ENCODE results near the gene BGLAP. TPM values are rescaled to one million over a fixed set of nuclear protein-coding genes. Genes with fewer than 3 reads are reported as not detected.
A peak's percentile ranks its signal among the peaks of the same experiment; 100 is the strongest.

BGLAP gene
- total RNA-seq, 1 experiment from 2014 or later = 2.4 TPM

- no peaks in the 10 kb centered on the region for H3K9me3 Mint-ChIP-seq
- Histone ChIP-seq H3K27ac (ENCODE audit: insufficient read length, low read depth, low read length) (no peak overlapping the region), H2AFZ (ENCODE audit: low read length) (no peak overlapping the region), H3K9me3 (ENCODE audit: control insufficient read depth, low read depth, low read length) (no peaks in the 10 kb centered on the region), H4K8ac (replicated peaks; ENCODE audit: insufficient read length, low read depth, low read length) (no peak overlapping the region), H2BK120ac (ENCODE audit: low read depth, low read length, poor library complexity, severe bottlenecking) (no peak overlapping the region), H3K23ac (ENCODE audit: insufficient read length, low read depth, low read length) (no peak overlapping the region), H4K5ac (ENCODE audit: insufficient read length, low read depth, low read length) (no peak overlapping the region), H3K14ac (ENCODE audit: insufficient read depth, low read length) (0 out of 2 replicates have a peak overlapping the region, but pooled peaks have one; percentile 26), H4K20me1 (ENCODE audit: control insufficient read depth, insufficient read depth, insufficient read length) (no peaks in the 10 kb centered on the region), H3K27me3 (ENCODE audit: insufficient read depth, low read length) (no peaks in the 10 kb centered on the region), H3K79me2 (ENCODE audit: insufficient read depth, low read length) (no peaks in the 10 kb centered on the region), H3K4ac (ENCODE audit: low read depth, low read length) (no peak overlapping the region), H3K4me1 (ENCODE audit: insufficient read depth, low read length) (peaks cover 2% of the 10 kb centered on the region; the same call in 1 of the 2 replicates), H4K91ac (ENCODE audit: insufficient read length, low read depth, low read length) (no peak overlapping the region), H3K9ac (ENCODE audit: extremely low read depth, insufficient read length, low read length) (no peak overlapping the region), H3K18ac (ENCODE audit: insufficient read length, low read depth, low read length) (no peak overlapping the region), H3K23me2 (ENCODE audit: insufficient read length, low read depth, low read length, poor library complexity, severe bottlenecking) (peaks cover 3% of the 10 kb centered on the region), H2BK15ac (ENCODE audit: low read depth, low read length) (no peak overlapping the region), H2AK5ac (ENCODE audit: insufficient read length, low read length) (no peak overlapping the region), H2BK20ac (ENCODE audit: low read depth, low read length, poor library complexity, severe bottlenecking) (no peak overlapping the region), H2BK12ac (ENCODE audit: insufficient read length, low read depth, low read length) (no peak overlapping the region), H3K4me2 (ENCODE audit: insufficient read depth, insufficient read length, low read length) (no peak overlapping the region), H3K56ac (ENCODE audit: insufficient read length, low read depth, low read length) (no peak overlapping the region), H3T11ph (ENCODE audit: low read length) (no peak overlapping the region), H2BK5ac (ENCODE audit: insufficient read length, low read length) (no peak overlapping the region), H3K79me1 (ENCODE audit: insufficient read depth, low read depth, low read length, poor library complexity, severe bottlenecking) (no peaks in the 10 kb centered on the region)
- TF ChIP-seq CTCF (conservative IDR thresholded peaks at IDR 0.05) = no peak
- H3K27ac Mint-ChIP-seq = peak overlapping the region in 2 of 3 experiments; percentile 61 to 89; a peak in 2 of 7 replicates
- WGBS (ENCODE audit: extremely low coverage, insufficient read length, low lambda C conversion rate) = no CpG with 5 or more reads among the region's 4 CpGs
- peaks cover 15 to 22% of the 10 kb centered on the region in 2 experiments for H3K4me1 Mint-ChIP-seq
- DNase-seq = no peak
- no peak overlapping the region for H3K4me3 Mint-ChIP-seq
- H3K36me3 Mint-ChIP-seq (ENCODE audit: insufficient read depth in 1 of 3, low read depth in 3 of 3) = peaks cover 21 to 52% (median 41%) of the 10 kb centered on the region in 3 experiments; a peak in 6 of 7 replicates
- H3K27me3 Mint-ChIP-seq (ENCODE audit: low read depth) = peaks cover 4% of the 10 kb centered on the region; the same call in 1 of the 2 replicates
These were observed 6.3 kb downstream of the BGLAP start for GRCh38 chr1:156248323-156248683.

Data from H9 (cell line).